Endothelial cell of umbilical vein (primary cell): ENCODE measurements around the gene C15orf40. TPM values are rescaled to one million over a fixed set of nuclear protein-coding genes. Genes with fewer than 3 reads are reported as not detected.
A peak's percentile ranks its signal among the peaks of the same experiment; 100 is the strongest.
"Not testable (repeated sequence)": the region's sequence is repeated elsewhere in the genome, so short reads cannot be mapped to it uniquely, and the experiment has no call there.

Experiments
- BruUV-seq: library from RNA; stranded (reverse); fragments of 400-500 nt; replicated peaks from 2 replicates; lab custom pipeline; 2021; lab: Mats Ljungman, UMichigan
- CTCF ChIA-PET: fragments of 300-600, 350-600 bp; sonication (Branson Sonifier 250); formaldehyde crosslinking; loops from one replicate; lab custom pipeline; 2021; ENCODE audit warnings: antibody characterized with exemption, inconsistent platforms; lab: Charles Lee
- POLR2A ChIA-PET: fragments of 300-600, 350-600 bp; sonication (Branson Sonifier 250); formaldehyde crosslinking; loops from one replicate; lab custom pipeline; 2021; ENCODE audit warnings: antibody characterized with exemption, inconsistent platforms; lab: Charles Lee
- DNase-seq: peaks from one replicate; pipeline ENCODE4 v3.0.0-alpha.2; 2011; ENCODE audit warnings: low read depth, low spot score
- FAIRE-seq: peaks from 2 replicates; lab custom pipeline; 2011; peaks lifted over from hg19 to GRCh38; lab: Jason Lieb, UNC
- H2AFZ ChIP-seq: 2 replicates; pipeline ENCODE4 v1.6.0; 2012; ENCODE audit warnings: low read depth, low read length, control low read depth, inconsistent platforms
- H3K27ac ChIP-seq: 2 replicates; pipeline ENCODE4 v1.5.1; 2011; ENCODE audit warnings: low read depth, mild to moderate bottlenecking, control low read depth, low read length, moderate library complexity; ENCODE audit not compliant: insufficient read depth
- H3K27me3 ChIP-seq, 2 experiments: 2 replicates each; pipeline versions ENCODE4 v1.6.0 to v1.6.1; 2011; ENCODE audit warnings: low read length in 2 of 2, mixed read lengths in 1 of 2; ENCODE audit not compliant: control insufficient read depth in 2 of 2, insufficient read depth in 2 of 2
- H3K36me3 ChIP-seq, 2 experiments: 2 replicates in 1 of 2; 3 replicates in 1 of 2; pipeline ENCODE4 v1.5.1; 2011; ENCODE audit warnings: low read length in 2 of 2, mild to moderate bottlenecking in 1 of 2, moderate library complexity in 1 of 2; ENCODE audit not compliant: control insufficient read depth in 2 of 2, insufficient read depth in 2 of 2; ENCODE audit errors: extremely low read depth in 1 of 2
- H3K4me1 ChIP-seq: 3 replicates; pipeline ENCODE4 v1.5.1; 2011; ENCODE audit warnings: mild to moderate bottlenecking, low read length; ENCODE audit not compliant: control insufficient read depth, insufficient read depth; ENCODE audit errors: extremely low read depth
- H3K4me2 ChIP-seq: 2 replicates; pipeline ENCODE4 v1.6.1; 2011; ENCODE audit warnings: low read length, control low read depth, mixed read lengths; ENCODE audit not compliant: insufficient read depth
- H3K4me3 ChIP-seq, 3 experiments: fragments of 200-600 bp in 1 of 3; sonication (generic), shearing (Covaris generic) in 1 of 3; replicated peaks in 1 of 3; 2 replicates each; pipeline ENCODE4 v1.5.1; 2011 to 2016; ENCODE audit warnings: control low read depth in 3 of 3, low read length in 3 of 3, mild to moderate bottlenecking in 2 of 3, inconsistent platforms in 1 of 3, low read depth in 1 of 3, moderate library complexity in 1 of 3; ENCODE audit not compliant: insufficient read depth in 1 of 3
- H3K79me2 ChIP-seq: 2 replicates; pipeline ENCODE4 v1.6.0; 2012; ENCODE audit warnings: low read length, inconsistent platforms; ENCODE audit not compliant: control insufficient read depth, insufficient read depth
- H3K9ac ChIP-seq: replicated peaks from 2 replicates; pipeline ENCODE3; 2011; ENCODE audit warnings: low read length, control low read depth; ENCODE audit not compliant: insufficient read depth; ENCODE audit errors: extremely low read depth
- H3K9me1 ChIP-seq: replicated peaks from 3 replicates; pipeline ENCODE4 v1.6.0; 2011; ENCODE audit warnings: mild to moderate bottlenecking, low read length; ENCODE audit not compliant: control insufficient read depth, insufficient read depth; ENCODE audit errors: extremely low read depth
- H3K9me3 ChIP-seq: replicated peaks from 2 replicates; pipeline ENCODE4 v1.5.1; 2012; ENCODE audit warnings: low read length, inconsistent platforms; ENCODE audit not compliant: control insufficient read depth, insufficient read depth
- H4K20me1 ChIP-seq: replicated peaks from 2 replicates; pipeline ENCODE3; 2011; ENCODE audit warnings: mild to moderate bottlenecking, low read length; ENCODE audit not compliant: control insufficient read depth, insufficient read depth; ENCODE audit errors: extremely low read depth
- CTCF ChIP-seq, 2 donors: IDR thresholded peaks; 1 replicate in 1 of 2; 2 replicates in 1 of 2; pipeline ENCODE4 v1.5.1; 2011; ENCODE audit warnings: low read length in 2 of 2, mild to moderate bottlenecking in 2 of 2, moderate library complexity in 2 of 2, control low read depth in 1 of 2, inconsistent platforms in 1 of 2, low read depth in 1 of 2; ENCODE audit not compliant: insufficient read depth in 1 of 2; ENCODE audit errors: extremely low read depth in 1 of 2
- GATA2 ChIP-seq: IDR thresholded peaks from 2 replicates; pipeline ENCODE4 v1.7.0; 2011; ENCODE audit warnings: low read depth, mild to moderate bottlenecking, moderate library complexity, mixed read lengths, low read length; ENCODE audit not compliant: insufficient read length, insufficient read depth
- dilution Hi-C: fragments of 300-500 bp; cut with MboI; formaldehyde crosslinking; loops from one replicate; pipeline ENCODE4 v1.15.0; 2019; ENCODE audit warnings: low sequenced_read_pairs; ENCODE audit not compliant: extremely low pct_ligation_motif_present
- intact Hi-C: fragments of 100-400 bp; cut with micrococcal nuclease; formaldehyde crosslinking; loops from one replicate; pipeline ENCODE4 v1.10.0; 2022
- polyA plus RNA-seq, 4 experiments: library from polyadenylated mRNA; depleted of rRNA in 3 of 4; stranded (reverse) in 3 of 4; unstranded in 1 of 4; fragments of >200 nt; gene quantifications; 2 replicates each; pipeline versions ENCODE4 v1.2.1 to v1.2.3, GENCODE V29; 2011 to 2012; ENCODE audit warnings: missing spikeins in 1 of 4
- total RNA-seq: library from RNA; stranded (reverse); gene quantifications from 2 replicates; pipeline ENCODE4 v1.2.3, GENCODE V29; 2021

Gene C15orf40
- total and polyA plus RNA-seq, 2 donors (not counting 3 experiments of a cell fraction or from before 2014, with no cell fraction given), result 15.4 to 27.9 TPM

- Histone ChIP-seq H3K27ac (peak overlapping the region; percentile 31), H3K9me3 (no peaks in the 10 kb centered on the region), H3K27me3 (no peaks in the 10 kb centered on the region), H3K9me1 (no peaks in the 10 kb centered on the region), H3K4me2 (peak overlapping the region; percentile 87), H3K4me1 (peaks cover 17% of the 10 kb centered on the region), H4K20me1 (no peaks in the 10 kb centered on the region), H3K79me2 (peaks cover 11% of the 10 kb centered on the region), H3K4me3 (peak overlapping the region; percentile 74 to 100 (median 87)), H3K9ac (peak overlapping the region; percentile 66), H3K36me3 (peaks cover 5 to 6% of the 10 kb centered on the region in 2 experiments), H2AFZ (peak overlapping the region; percentile 83)
- TSS peak; percentile 38 for BruUV-seq
- dilution Hi-C loops (no loop called here), intact Hi-C loops (loop anchor here (1.0 to 10.0 kb wide), 9 partner anchors 57 to 554 kb away; partner anchors contain the start of genes BNC1, BTBD1 and RPS17)
- peak; percentile 79 for DNase-seq
- ChIA-PET CTCF (interaction anchor here (0.6 to 3.5 kb wide), 41 partner anchors 9 to 480 kb away, joined by 3 to 22 read pairs (median 5); partner anchors contain the start of genes BTBD1, HDGFL3, RAMAC and RPS17), POLR2A (interaction anchor here (1.0 to 1.1 kb wide), 3 partner anchors 25 to 98 kb away, joined by 3 to 4 read pairs (median 3); partner anchors contain the start of gene RAMAC)
- peak; percentile 84 to 95 for TF ChIP-seq CTCF (IDR thresholded peaks at IDR 0.05; ENCODE audit: extremely low read depth in 1 of 2, insufficient read depth in 1 of 2, low read depth in 1 of 2, low read length in 2 of 2)
- TF ChIP-seq GATA2, result no peak
- peak; percentile 92 for FAIRE-seq
These were observed 649 bp downstream of the C15orf40 start for GRCh38 chr15:83010709-83011270.

- dilution Hi-C loops, FAIRE-seq, POLR2A ChIA-PET, H3K9ac ChIP-seq, H3K36me3 ChIP-seq, BruUV-seq, H4K20me1 ChIP-seq, H3K9me3 ChIP-seq, H3K4me1 ChIP-seq, DNase-seq, H3K9me1 ChIP-seq, H2AFZ ChIP-seq, H3K79me2 ChIP-seq, H3K27ac ChIP-seq, H3K27me3 ChIP-seq, H3K4me3 ChIP-seq, H3K4me2 ChIP-seq: not testable (repeated sequence)
- intact Hi-C loops, result loop anchor here (1.0 to 5.0 kb wide), 4 partner anchors 151 to 470 kb away; no protein-coding TSS in a partner anchor
- CTCF ChIA-PET, result interaction anchor here (0.8 to 3.2 kb wide), 6 partner anchors 9 to 470 kb away, joined by 3 to 14 read pairs (median 6); partner anchors contain the start of gene RAMAC
These were observed 10.8 kb downstream of the C15orf40 start for GRCh38 chr15:83000672-83001031.
